ENCODE data around the gene BMERB1. TPM values are rescaled to one million over a fixed set of nuclear protein-coding genes. Genes with fewer than 3 reads are reported as not detected.
"Not testable (repeated sequence)": the region's sequence is repeated elsewhere in the genome, so short reads cannot be mapped to it uniquely, and the experiment has no call there.

The BMERB1 gene
- total RNA-seq, 2 donors from 2014 or later, result 22.3 to 30.7 TPM

DNA sequence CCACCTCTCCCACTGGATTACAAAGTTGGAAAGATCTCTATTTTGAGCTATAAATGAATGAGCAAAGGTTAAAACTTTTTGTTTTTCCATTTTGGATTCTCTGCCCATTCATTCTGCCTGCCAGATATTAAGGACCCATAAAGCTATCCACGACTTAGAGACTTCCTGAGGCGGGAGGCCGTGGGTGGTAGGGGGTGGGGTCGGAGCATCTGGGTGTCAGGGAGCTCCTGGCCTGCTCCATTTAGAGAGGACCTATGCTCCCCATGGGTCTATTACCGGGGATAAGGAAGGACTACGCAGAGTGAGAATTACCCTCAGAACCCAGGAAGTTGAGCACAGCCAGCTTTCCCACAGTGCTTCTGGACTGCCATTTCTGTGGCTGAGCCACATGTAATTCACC lies 162.7 kb downstream of the BMERB1 start:
- Mint-ChIP-seq H3K9me3 (no peaks in the 10 kb centered on the region), H3K27ac (peak overlapping the region; percentile 24), H3K4me1 (ENCODE audit: low read depth) (peaks cover 45% of the 10 kb centered on the region), H3K36me3 (ENCODE audit: insufficient read depth in 2 of 2) (peaks cover 11 to 35% of the 10 kb centered on the region in 2 donors), H3K27me3 (ENCODE audit: low read depth) (no peaks in the 10 kb centered on the region), H3K4me3 (no peak overlapping the region)
- ATAC-seq (replicated peaks in 1 of 2) (no peak), DNase-seq (no peak)

- H3K27ac Mint-ChIP-seq, result peak overlapping the region; percentile 13
- peak overlapping the region in 1 of 2 donors; percentile 52 for H3K4me3 Mint-ChIP-seq
- ATAC-seq (replicated peaks in 1 of 2) (peak; percentile 44 to 46), DNase-seq (no peak)
- no peaks in the 10 kb centered on the region for H3K27me3 Mint-ChIP-seq (ENCODE audit: low read depth)
- peaks cover 15 to 39% of the 10 kb centered on the region in 2 donors for H3K36me3 Mint-ChIP-seq (ENCODE audit: insufficient read depth in 2 of 2)
- H3K9me3 Mint-ChIP-seq, result no peaks in the 10 kb centered on the region
- H3K4me1 Mint-ChIP-seq (ENCODE audit: low read depth), result peaks cover 36% of the 10 kb centered on the region
Measured at GRCh38 chr16:15597822-15598647, 163.6 kb downstream of the BMERB1 start.

DNA sequence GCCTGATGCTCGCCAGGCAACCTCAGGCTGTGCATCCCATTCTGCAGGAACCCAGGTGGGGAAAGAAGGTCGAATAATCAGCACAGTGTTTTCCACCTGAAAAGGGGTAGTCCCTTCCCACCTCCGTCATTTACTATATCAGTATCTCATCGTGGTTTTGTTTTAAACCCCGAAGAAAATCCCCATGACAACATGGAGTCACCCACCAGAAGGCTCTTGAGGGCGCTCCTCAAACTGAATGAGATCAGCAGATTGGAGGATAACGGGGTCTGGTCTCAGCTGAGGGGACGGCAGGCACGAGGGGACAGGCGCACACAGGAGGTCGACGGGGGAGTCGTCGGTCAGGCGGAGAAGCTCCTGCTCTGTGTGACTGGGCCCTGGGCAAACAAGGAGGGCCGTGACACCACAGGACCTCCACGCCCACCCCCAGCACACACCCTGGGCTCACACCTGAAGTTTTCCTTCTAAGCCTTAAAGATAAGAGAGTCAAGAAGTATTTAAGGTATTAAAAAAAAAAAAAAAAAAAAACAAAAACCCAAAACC lies 164.3 kb downstream of the BMERB1 start:
- H3K27me3 Mint-ChIP-seq (ENCODE audit: low read depth), result no peaks in the 10 kb centered on the region
- H3K36me3 Mint-ChIP-seq (ENCODE audit: insufficient read depth in 2 of 2), result peaks cover 17 to 38% of the 10 kb centered on the region in 2 donors
- H3K27ac Mint-ChIP-seq, result peak overlapping the region; percentile 77
- H3K4me3 Mint-ChIP-seq, result peak overlapping the region; percentile 20 to 52
- DNase-seq, result peak; percentile 11 to 41
- ATAC-seq (replicated peaks in 1 of 2), result peak; percentile 79 to 85
- peaks cover 30% of the 10 kb centered on the region for H3K4me1 Mint-ChIP-seq (ENCODE audit: low read depth)
- H3K9me3 Mint-ChIP-seq, result no peaks in the 10 kb centered on the region

DNA sequence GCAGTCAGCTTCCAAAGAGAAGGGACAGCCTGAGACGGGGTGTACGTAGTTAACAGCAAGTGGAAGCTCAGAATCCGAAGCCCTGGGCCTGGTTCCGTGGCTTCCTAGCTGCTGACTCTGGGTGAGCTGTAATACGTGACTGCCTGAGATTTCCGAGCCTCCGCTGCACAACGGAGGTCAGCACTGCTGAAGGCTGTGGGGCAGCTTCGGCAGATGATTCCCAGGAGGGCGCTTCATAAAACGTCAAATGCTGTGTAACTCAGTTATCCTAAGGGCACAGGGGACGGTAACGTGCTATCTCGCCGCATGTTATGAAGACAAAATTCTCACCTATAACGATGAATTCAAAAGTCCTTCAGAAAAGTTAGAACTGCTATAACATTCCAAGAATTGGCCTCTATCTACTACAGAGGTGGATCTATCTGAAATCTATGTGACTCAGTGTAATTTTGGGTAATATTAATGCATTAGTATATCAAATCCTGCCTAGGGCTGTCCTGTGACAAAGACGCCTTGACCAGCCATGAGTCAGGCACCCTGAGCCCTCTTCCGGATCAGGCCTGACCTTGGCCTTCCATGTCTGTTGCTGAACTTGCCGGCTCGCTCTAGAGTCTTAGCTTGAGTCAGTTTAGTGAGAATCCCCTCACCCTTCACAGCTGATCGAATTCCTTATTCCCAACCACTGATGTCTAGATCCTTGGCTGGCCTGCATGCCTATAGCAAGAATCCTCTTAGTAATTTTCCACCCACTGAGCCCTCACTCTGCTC lies 165.1 kb downstream of the BMERB1 start:
- no peak overlapping the region for H3K27ac Mint-ChIP-seq
- DNase-seq (no peak), ATAC-seq (replicated peaks in 1 of 2) (no peak)
- H3K4me1 Mint-ChIP-seq (ENCODE audit: low read depth), result peaks cover 23% of the 10 kb centered on the region
- no peaks in the 10 kb centered on the region for H3K9me3 Mint-ChIP-seq
- H3K36me3 Mint-ChIP-seq (ENCODE audit: insufficient read depth in 2 of 2), result peaks cover 18 to 39% of the 10 kb centered on the region in 2 donors
- H3K4me3 Mint-ChIP-seq, result no peak overlapping the region
- no peaks in the 10 kb centered on the region for H3K27me3 Mint-ChIP-seq (ENCODE audit: low read depth)

GRCh38 chr16:15601212-15601879 lies 167.0 kb downstream of the BMERB1 start:
- H3K27me3 Mint-ChIP-seq (ENCODE audit: low read depth), result no peaks in the 10 kb centered on the region
- DNase-seq (no peak), ATAC-seq (replicated peaks in 1 of 2) (no peak)
- H3K27ac Mint-ChIP-seq, result peak overlapping the region; percentile 70
- H3K9me3 Mint-ChIP-seq, result no peaks in the 10 kb centered on the region
- H3K4me3 Mint-ChIP-seq, result no peak overlapping the region
- H3K36me3 Mint-ChIP-seq (ENCODE audit: insufficient read depth in 2 of 2), result peaks cover 21 to 34% of the 10 kb centered on the region in 2 donors
- H3K4me1 Mint-ChIP-seq (ENCODE audit: low read depth), result peaks cover 23% of the 10 kb centered on the region

DNA sequence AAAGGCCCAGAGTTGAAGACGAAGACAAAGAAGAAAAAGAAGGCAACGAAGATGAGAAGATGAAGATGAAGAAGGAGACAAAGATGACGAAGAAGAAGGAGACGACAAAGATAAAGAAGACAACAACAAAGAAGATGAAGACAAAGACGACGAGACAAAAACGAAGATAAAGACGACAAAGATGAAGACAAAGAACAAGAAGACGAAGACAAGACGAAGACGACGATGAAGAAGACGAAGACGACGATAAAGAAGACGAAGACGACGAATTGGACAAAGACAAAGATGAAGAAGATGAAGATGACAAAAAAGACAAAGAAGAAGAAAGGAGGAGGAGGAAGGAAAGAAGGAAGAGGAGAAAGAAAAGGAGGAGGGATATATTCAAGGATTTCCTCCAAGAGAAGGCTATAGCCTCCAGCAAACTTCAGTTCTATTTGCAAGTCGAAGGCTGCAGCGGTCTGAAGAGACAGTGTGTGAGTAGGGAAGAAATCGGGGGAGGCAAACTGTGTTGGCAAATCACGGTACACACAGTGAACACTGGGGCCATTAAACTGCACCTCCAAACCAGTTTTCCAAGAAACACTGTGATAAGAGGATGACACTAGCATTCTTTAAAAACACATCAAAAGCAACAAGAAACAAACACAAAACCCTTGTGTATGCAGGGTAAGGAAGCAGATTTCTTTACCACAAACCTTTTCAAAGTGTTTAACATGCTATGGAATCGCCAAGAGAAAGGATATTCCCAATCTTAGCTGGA lies 168.1 kb downstream of the BMERB1 start:
- Mint-ChIP-seq H3K4me1 (ENCODE audit: low read depth) (peaks cover 18% of the 10 kb centered on the region), H3K27ac (peak overlapping the region; percentile 0), H3K27me3 (ENCODE audit: low read depth) (no peaks in the 10 kb centered on the region), H3K36me3 (ENCODE audit: insufficient read depth in 2 of 2) (peaks cover 25 to 35% of the 10 kb centered on the region in 2 donors), H3K4me3 (no peak overlapping the region), H3K9me3 (no peaks in the 10 kb centered on the region)
- ATAC-seq (replicated peaks in 1 of 2) (no peak), DNase-seq (no peak)

DNA sequence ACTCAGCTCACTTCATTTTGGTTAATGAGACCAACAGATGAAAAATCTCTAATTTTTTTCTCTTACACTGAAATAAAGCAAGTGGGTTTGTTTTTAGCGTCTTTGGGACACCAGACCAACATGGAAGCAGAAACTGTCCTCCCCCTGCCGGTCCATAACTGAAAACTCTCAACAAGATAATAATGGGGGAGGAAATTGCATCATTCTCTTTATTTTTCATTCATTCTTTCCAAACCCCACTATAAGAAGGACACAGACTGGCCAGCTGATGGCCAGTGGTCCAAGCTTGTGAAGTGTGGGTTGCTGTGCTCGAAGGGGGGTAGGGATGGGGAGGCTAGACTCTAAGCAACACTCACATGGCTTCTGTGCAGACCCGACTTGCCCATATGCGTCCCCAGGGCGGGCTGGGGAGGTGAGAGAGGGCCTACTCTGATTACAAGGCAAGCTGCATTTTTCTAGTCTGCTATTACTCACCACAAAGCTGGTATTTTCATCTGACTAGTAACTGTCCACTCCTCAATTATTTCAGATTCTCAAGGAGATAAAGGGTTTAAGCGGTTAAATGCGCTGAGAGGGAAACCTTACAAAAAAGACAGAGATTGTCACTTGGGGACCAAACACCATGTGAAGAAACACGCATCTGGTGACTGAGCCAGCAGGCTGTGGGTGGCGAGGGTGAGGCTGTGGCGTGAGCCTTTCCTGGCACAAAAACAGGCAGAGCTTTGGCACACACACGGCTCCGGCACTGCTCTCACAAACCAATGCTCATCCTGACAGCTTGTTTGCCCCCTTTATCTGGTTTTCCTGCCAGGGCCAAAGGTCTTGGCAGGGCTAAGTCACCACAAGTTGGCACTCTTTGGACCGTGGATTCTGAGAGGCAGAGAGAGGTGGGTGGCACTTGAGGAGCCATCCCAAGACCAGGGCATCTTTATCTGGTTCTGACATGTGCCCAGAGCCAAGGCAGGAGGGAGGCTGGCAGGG lies 170.4 kb downstream of the BMERB1 start:
- peaks cover 20 to 43% of the 10 kb centered on the region in 2 donors for H3K36me3 Mint-ChIP-seq (ENCODE audit: insufficient read depth in 2 of 2)
- H3K4me3 Mint-ChIP-seq, result no peak overlapping the region
- no peak for ATAC-seq (replicated peaks in 1 of 2)
- peak overlapping the region; percentile 27 for H3K27ac Mint-ChIP-seq
- no peak for DNase-seq
- H3K27me3 Mint-ChIP-seq (ENCODE audit: low read depth), result no peaks in the 10 kb centered on the region
- peaks cover 5% of the 10 kb centered on the region for H3K4me1 Mint-ChIP-seq (ENCODE audit: low read depth)
- no peaks in the 10 kb centered on the region for H3K9me3 Mint-ChIP-seq

- H3K9me3 Mint-ChIP-seq, result no peaks in the 10 kb centered on the region
- H3K36me3 Mint-ChIP-seq (ENCODE audit: insufficient read depth in 2 of 2), result peaks cover 16 to 52% of the 10 kb centered on the region in 2 donors
- H3K4me1 Mint-ChIP-seq (ENCODE audit: low read depth), result peaks cover 14% of the 10 kb centered on the region
- no peak overlapping the region for H3K27ac Mint-ChIP-seq
- no peak for ATAC-seq (replicated peaks in 1 of 2)
- no peaks in the 10 kb centered on the region for H3K27me3 Mint-ChIP-seq (ENCODE audit: low read depth)
- H3K4me3 Mint-ChIP-seq, result no peak overlapping the region
- DNase-seq, result no peak
Measured at GRCh38 chr16:15605839-15606517, 171.6 kb downstream of the BMERB1 start.

- Mint-ChIP-seq H3K36me3 (ENCODE audit: insufficient read depth in 2 of 2) (peaks cover 16 to 48% of the 10 kb centered on the region in 2 donors), H3K27ac (peak overlapping the region; percentile 62), H3K27me3 (ENCODE audit: low read depth) (no peaks in the 10 kb centered on the region), H3K4me1 (ENCODE audit: low read depth) (peaks cover 16% of the 10 kb centered on the region), H3K9me3 (no peaks in the 10 kb centered on the region), H3K4me3 (no peak overlapping the region)
- ATAC-seq (replicated peaks in 1 of 2) (no peak), DNase-seq (no peak)
Measured at GRCh38 chr16:15606518-15607220, 172.3 kb downstream of the BMERB1 start.

GRCh38 chr16:15607221-15607699 lies 172.9 kb downstream of the BMERB1 start:
- not testable (repeated sequence) for H3K27me3 Mint-ChIP-seq (ENCODE audit: low read depth); H3K4me3 Mint-ChIP-seq; DNase-seq; ATAC-seq (replicated peaks in 1 of 2); H3K9me3 Mint-ChIP-seq; H3K27ac Mint-ChIP-seq
- Mint-ChIP-seq H3K36me3 (ENCODE audit: insufficient read depth in 2 of 2) (peaks cover 14 to 48% of the 10 kb centered on the region in 2 donors), H3K4me1 (ENCODE audit: low read depth) (peaks cover 16% of the 10 kb centered on the region)

Data from activated T-cell treated with anti-CD3 and anti-CD28 coated beads, Interleukin-2, amount 50 U/mL, for 72 hours (primary cell).